ENCODE measurements around the gene FOXF1. TPM values are rescaled to one million over a fixed set of nuclear protein-coding genes. Genes with fewer than 3 reads are reported as not detected.

The FOXF1 gene
- total and polyA plus RNA-seq, 2 of the 13 experiments (the other 11 are each of a cell fraction or from before 2014, with no cell fraction given), result not detected

- no peaks in the 10 kb centered on the region; the same call in 1 of the 2 replicates for H4K20me1 ChIP-seq (ENCODE audit: insufficient read depth, low read length)
- no peaks in the 10 kb centered on the region for H3K79me2 ChIP-seq (ENCODE audit: insufficient read depth, low read length)
- no peak overlapping the region for H3K9ac ChIP-seq (ENCODE audit: insufficient read depth, low read depth, low read length)
- H3K4me2 ChIP-seq (ENCODE audit: low read depth, low read length), result no peak overlapping the region
- no TSS peak for BruUV-seq (replicated peaks)
- DNase-seq (ENCODE audit: low spot score) (no peak), ATAC-seq (no peak), FAIRE-seq (no peak)
- no peaks in the 10 kb centered on the region for H3K36me3 ChIP-seq (replicated peaks in 1 of 2; ENCODE audit: control insufficient read depth in 1 of 2, insufficient read depth in 2 of 2, low read length in 2 of 2)
- POLR2A ChIA-PET, result no interaction called here
- no peak for TF ChIP-seq MXD1 (CRISPR knock-in tag; IDR thresholded peaks at IDR 0.05)
- TF ChIP-seq GATAD1 (CRISPR knock-in tag; IDR thresholded peaks at IDR 0.05), result no peak
- no peak for TF ChIP-seq ZNF383 (CRISPR knock-in tag; IDR thresholded peaks at IDR 0.05; ENCODE audit: borderline replicate concordance)
- TF ChIP-seq IRX3 (CRISPR knock-in tag; IDR thresholded peaks at IDR 0.05; ENCODE audit: borderline replicate concordance, low read depth), result no peak
- no peak for TF ChIP-seq TFAP4 (IDR thresholded peaks at IDR 0.05; ENCODE audit: borderline replicate concordance, low read depth)
- TF ChIP-seq CBX5 (CRISPR knock-in tag; IDR thresholded peaks at IDR 0.05; ENCODE audit: borderline replicate concordance), result no peak
- no peak for TF ChIP-seq MTA3 (CRISPR knock-in tag; IDR thresholded peaks at IDR 0.05)
- TF ChIP-seq ZNF431 (CRISPR knock-in tag; IDR thresholded peaks at IDR 0.05; ENCODE audit: borderline replicate concordance, low read depth), result no peak
- 35% methylated on average over 22 of the region's 22 CpGs for WGBS (ENCODE audit: low lambda C conversion rate)
- CTCF ChIA-PET (ENCODE audit: low intra/inter-chr PET ratio, low total read pairs), result no interaction called here
- peaks cover 26 to 97% of the 10 kb centered on the region in 2 experiments for H3K27me3 ChIP-seq (ENCODE audit: control insufficient read depth in 1 of 2, insufficient read depth in 2 of 2, low read length in 2 of 2)
- no peaks in the 10 kb centered on the region for H3K9me3 ChIP-seq (ENCODE audit: low read length)
- H3K27ac ChIP-seq (ENCODE audit: extremely low read length, insufficient read depth, low read length), result no peak overlapping the region
- in situ Hi-C loops (cut with HindIII; ENCODE audit: extremely low pct_ligation_motif_present, low pct_unique_long_range_greater_than_20kb), result loop anchor here (25.0 kb wide), 1 partner anchor 691 kb away; no protein-coding TSS in a partner anchor
- intact Hi-C loops (cut with micrococcal nuclease; ENCODE audit: unreplicated experiment), result no loop called here
- H3K4me3 ChIP-seq (replicated peaks in 1 of 3; ENCODE audit: insufficient read depth in 1 of 3, low read depth in 2 of 3, low read length in 3 of 3), result no peak overlapping the region
- no peak overlapping the region for H2AFZ ChIP-seq (ENCODE audit: low read length)
- peaks cover 9% of the 10 kb centered on the region; the same call in 1 of the 2 replicates for H3K4me1 ChIP-seq (ENCODE audit: insufficient read depth, low read length)
Measured at GRCh38 chr16:86502856-86503748, 7.2 kb upstream of the FOXF1 start.

Data from HepG2 (cell line).